AG04450 (cell line): Measurements from ENCODE around the gene ALDH16A1. TPM values are rescaled to one million over a fixed set of nuclear protein-coding genes. Genes with fewer than 3 reads are reported as not detected.

ENCODE experiments used
- CTCF ChIA-PET: fragments of 300-600, 350-600 bp; formaldehyde crosslinking; extraction: SDS; loops from one replicate; lab custom pipeline; 2022; ENCODE audit warnings: antibody characterized with exemption, inconsistent platforms; lab: Charles Lee
- POLR2A ChIA-PET: fragments of 350-600 bp; formaldehyde crosslinking; extraction: SDS; loops from one replicate; lab custom pipeline; 2021; ENCODE audit warnings: antibody characterized with exemption, inconsistent platforms; lab: Yijun Ruan, JAX
- DNase-seq: peaks from one replicate; pipeline ENCODE4 v3.0.0-alpha.2; 2011; ENCODE audit warnings: low read depth, low spot score
- H3K27ac ChIP-seq: one replicate; pipeline ENCODE4 v1.5.1; 2012; ENCODE audit warnings: low read depth, low read length, control low read depth
- H3K27me3 ChIP-seq: one replicate; pipeline ENCODE4 v1.6.0; 2012; ENCODE audit warnings: low read length; ENCODE audit not compliant: control insufficient read depth, insufficient read depth
- H3K4me3 ChIP-seq: 2 replicates; pipeline ENCODE4 v1.5.1; 2011; ENCODE audit warnings: mild to moderate bottlenecking, low read depth, low read length, control low read depth
- H3K9me3 ChIP-seq: 2 replicates; pipeline ENCODE4 v1.5.1; 2012; ENCODE audit warnings: low read length; ENCODE audit not compliant: control insufficient read depth, insufficient read depth
- polyA plus RNA-seq: library from polyadenylated mRNA; depleted of rRNA; stranded (reverse); fragments of >200 nt; gene quantifications from 2 replicates; pipeline ENCODE4 v1.2.3, GENCODE V29; 2011
- TF ChIP-seq, protein P1 (sequence below): IDR thresholded peaks from 2 replicates; pipeline ENCODE4 v1.5.1; 2011; ENCODE audit warnings: low read depth, low read length, control low read depth, inconsistent platforms

ALDH16A1 gene
- polyA plus RNA-seq, 1 experiment: 4.1 TPM

DNA sequence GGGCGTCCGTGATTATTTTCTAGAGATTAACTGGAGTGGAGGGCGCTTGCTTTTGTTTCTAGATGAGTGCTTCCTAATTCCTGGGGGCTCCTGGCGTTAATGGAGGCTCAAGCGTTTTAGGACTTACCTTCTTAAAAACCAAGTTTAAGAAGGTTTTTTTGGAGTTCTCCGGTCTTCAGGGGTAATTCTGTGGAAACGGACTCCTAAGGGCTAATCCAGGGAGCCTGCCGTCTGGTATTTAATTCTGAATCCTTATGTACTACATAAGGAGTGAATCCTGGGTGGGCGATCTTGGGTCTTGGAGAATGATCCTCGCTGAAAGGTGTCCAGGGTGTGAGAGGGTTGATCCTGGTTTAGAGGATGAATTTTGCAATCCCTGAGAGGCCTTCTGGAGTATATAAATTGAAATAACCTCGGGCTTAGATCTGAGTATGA is 43.6 kb downstream of the ALDH16A1 start:
- peak overlapping the region; percentile 92 for H3K4me3 ChIP-seq
- no peaks in the 10 kb centered on the region for H3K27me3 ChIP-seq
- H3K27ac ChIP-seq: peak overlapping the region; percentile 84
- TF ChIP-seq, protein P1, sequence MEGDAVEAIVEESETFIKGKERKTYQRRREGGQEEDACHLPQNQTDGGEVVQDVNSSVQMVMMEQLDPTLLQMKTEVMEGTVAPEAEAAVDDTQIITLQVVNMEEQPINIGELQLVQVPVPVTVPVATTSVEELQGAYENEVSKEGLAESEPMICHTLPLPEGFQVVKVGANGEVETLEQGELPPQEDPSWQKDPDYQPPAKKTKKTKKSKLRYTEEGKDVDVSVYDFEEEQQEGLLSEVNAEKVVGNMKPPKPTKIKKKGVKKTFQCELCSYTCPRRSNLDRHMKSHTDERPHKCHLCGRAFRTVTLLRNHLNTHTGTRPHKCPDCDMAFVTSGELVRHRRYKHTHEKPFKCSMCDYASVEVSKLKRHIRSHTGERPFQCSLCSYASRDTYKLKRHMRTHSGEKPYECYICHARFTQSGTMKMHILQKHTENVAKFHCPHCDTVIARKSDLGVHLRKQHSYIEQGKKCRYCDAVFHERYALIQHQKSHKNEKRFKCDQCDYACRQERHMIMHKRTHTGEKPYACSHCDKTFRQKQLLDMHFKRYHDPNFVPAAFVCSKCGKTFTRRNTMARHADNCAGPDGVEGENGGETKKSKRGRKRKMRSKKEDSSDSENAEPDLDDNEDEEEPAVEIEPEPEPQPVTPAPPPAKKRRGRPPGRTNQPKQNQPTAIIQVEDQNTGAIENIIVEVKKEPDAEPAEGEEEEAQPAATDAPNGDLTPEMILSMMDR: no peak
- ChIA-PET CTCF (interaction anchor here (1.6 kb wide), 1 partner anchor 23 kb away, joined by 4 read pairs; the partner anchor contains the start of gene FLT3LG), POLR2A (interaction anchor here (1.0 to 2.0 kb wide), 4 partner anchors 9 to 62 kb away, joined by 3 to 11 read pairs (median 8); partner anchors contain the start of gene RPL13A)
- no peak for DNase-seq
- no peaks in the 10 kb centered on the region; the same call in 1 of the 2 replicates for H3K9me3 ChIP-seq

- peak overlapping the region; percentile 92 for H3K4me3 ChIP-seq
- ChIA-PET CTCF (interaction anchor here (1.6 to 2.2 kb wide), 2 partner anchors 24 to 50 kb away, joined by 4 to 11 read pairs; partner anchors contain the start of gene FLT3LG), POLR2A (no interaction called here)
- TF ChIP-seq, protein P1: no peak
- no peaks in the 10 kb centered on the region for H3K27me3 ChIP-seq
- peak overlapping the region; percentile 21 for H3K27ac ChIP-seq
- no peak for DNase-seq
- no peaks in the 10 kb centered on the region; the same call in 1 of the 2 replicates for H3K9me3 ChIP-seq
These were observed 44.2 kb downstream of the ALDH16A1 start for GRCh38 chr19:49497047-49497788.

- H3K4me3 ChIP-seq: peak overlapping the region; percentile 92
- TF ChIP-seq, protein P1: no peak
- H3K27ac ChIP-seq: peak overlapping the region; percentile 21
- ChIA-PET POLR2A (no interaction called here), CTCF (interaction anchor here (2.2 kb wide), 1 partner anchor 49 kb away, joined by 11 read pairs; no protein-coding TSS in a partner anchor)
- H3K27me3 ChIP-seq: no peaks in the 10 kb centered on the region
- no peak for DNase-seq
- no peaks in the 10 kb centered on the region; the same call in 1 of the 2 replicates for H3K9me3 ChIP-seq
These were observed 44.7 kb downstream of the ALDH16A1 start for GRCh38 chr19:49497789-49498103.

GRCh38 chr19:49498475-49498874 is 45.5 kb downstream of the ALDH16A1 start:
- TF ChIP-seq, protein P1: no peak
- CTCF ChIA-PET: interaction anchor here (2.2 kb wide), 1 partner anchor 48 kb away, joined by 11 read pairs; no protein-coding TSS in a partner anchor
- Histone ChIP-seq H3K27me3 (no peaks in the 10 kb centered on the region), H3K4me3 (no peak overlapping the region), H3K9me3 (no peaks in the 10 kb centered on the region; the same call in 1 of the 2 replicates), H3K27ac (no peak overlapping the region)
- DNase-seq: no peak
- POLR2A ChIA-PET: interaction anchor here (2.0 kb wide), 1 partner anchor 10 kb away, joined by 5 read pairs; no protein-coding TSS in a partner anchor
